ENCODE measurements around the gene SSNA1. TPM values are rescaled to one million over a fixed set of nuclear protein-coding genes. Genes with fewer than 3 reads are reported as not detected.

Gene SSNA1
- total RNA-seq, 2 donors from 2014 or later: 114 to 124 TPM

DNA sequence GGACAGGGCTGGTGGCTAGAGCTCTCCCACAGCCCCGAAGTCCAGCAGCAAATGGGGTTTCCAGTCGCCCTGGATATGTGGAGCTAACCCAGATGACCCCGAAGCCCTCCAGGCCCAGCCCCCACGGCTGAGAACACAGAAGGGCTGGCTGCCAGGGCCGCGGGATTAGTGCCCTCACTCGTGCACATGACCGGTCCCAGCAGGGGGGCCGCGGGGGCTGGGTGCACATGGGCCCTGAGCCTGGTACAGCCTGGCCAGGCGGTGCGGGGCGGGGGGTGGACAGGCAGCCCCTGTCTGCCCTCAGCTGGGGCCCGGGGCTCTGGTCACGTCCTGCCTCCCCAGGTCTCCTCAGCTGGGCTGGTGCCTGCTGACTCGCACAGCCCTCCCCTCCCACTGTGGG is 5.9 kb downstream of the SSNA1 start:
- TF ChIP-seq POLR2AphosphoS5 (IDR thresholded peaks at IDR 0.05): no peak
- TF ChIP-seq POLR2A (IDR thresholded peaks at IDR 0.05): no peak
- TF ChIP-seq, protein P1, sequence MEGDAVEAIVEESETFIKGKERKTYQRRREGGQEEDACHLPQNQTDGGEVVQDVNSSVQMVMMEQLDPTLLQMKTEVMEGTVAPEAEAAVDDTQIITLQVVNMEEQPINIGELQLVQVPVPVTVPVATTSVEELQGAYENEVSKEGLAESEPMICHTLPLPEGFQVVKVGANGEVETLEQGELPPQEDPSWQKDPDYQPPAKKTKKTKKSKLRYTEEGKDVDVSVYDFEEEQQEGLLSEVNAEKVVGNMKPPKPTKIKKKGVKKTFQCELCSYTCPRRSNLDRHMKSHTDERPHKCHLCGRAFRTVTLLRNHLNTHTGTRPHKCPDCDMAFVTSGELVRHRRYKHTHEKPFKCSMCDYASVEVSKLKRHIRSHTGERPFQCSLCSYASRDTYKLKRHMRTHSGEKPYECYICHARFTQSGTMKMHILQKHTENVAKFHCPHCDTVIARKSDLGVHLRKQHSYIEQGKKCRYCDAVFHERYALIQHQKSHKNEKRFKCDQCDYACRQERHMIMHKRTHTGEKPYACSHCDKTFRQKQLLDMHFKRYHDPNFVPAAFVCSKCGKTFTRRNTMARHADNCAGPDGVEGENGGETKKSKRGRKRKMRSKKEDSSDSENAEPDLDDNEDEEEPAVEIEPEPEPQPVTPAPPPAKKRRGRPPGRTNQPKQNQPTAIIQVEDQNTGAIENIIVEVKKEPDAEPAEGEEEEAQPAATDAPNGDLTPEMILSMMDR (IDR thresholded peaks at IDR 0.05): no peak
- intact Hi-C loops (cut with DNase I): no loop called here

DNA sequence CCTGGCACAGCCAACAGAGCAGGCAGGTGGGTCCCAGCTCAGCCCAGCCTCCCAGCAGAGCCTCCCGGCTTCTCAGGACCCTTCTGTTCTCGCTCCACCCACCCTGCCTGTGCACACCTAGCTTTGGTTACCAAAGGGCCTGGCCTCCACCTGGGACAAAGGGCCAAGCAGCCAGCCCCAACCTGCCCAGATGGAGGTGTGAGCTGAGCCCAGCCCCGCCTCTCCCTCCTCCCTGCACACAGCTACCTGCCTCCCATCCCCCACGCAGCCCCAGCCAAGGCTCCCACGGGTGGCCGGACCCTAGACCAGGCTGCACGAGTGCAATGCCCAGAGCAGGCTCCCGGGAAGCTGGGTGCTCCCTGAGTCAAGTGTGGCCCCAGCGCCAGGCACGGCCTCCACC is 6.4 kb downstream of the SSNA1 start:
- intact Hi-C loops (cut with DNase I): no loop called here
- H3K4me1 ChIP-seq (replicated peaks): peaks cover 44% of the 10 kb centered on the region
- WGBS: 60% methylated on average over 4 of the region's 10 CpGs
- H3K9me3 ChIP-seq: no peaks in the 10 kb centered on the region
- peaks cover 0 to 3% of the 10 kb centered on the region in 2 donors for H3K36me3 ChIP-seq
- no peaks in the 10 kb centered on the region for H3K27me3 ChIP-seq (replicated peaks; ENCODE audit: insufficient read depth)
- no peak for DNase-seq (ENCODE audit: low spot score)
- TF ChIP-seq POLR2AphosphoS5 (IDR thresholded peaks at IDR 0.05) (no peak), POLR2A (IDR thresholded peaks at IDR 0.05) (no peak)
- TF ChIP-seq, protein P1 (IDR thresholded peaks at IDR 0.05): no peak
- no peak overlapping the region for H3K27ac ChIP-seq
- no peak overlapping the region for H3K4me3 ChIP-seq

More for the DNA sequence above, 5.9 kb downstream of the SSNA1 start:
- no peak overlapping the region for H3K4me3 ChIP-seq
- no peak for DNase-seq (ENCODE audit: low spot score)
- peaks cover 45% of the 10 kb centered on the region for H3K4me1 ChIP-seq (replicated peaks)
- no peaks in the 10 kb centered on the region for H3K9me3 ChIP-seq
- no peaks in the 10 kb centered on the region for H3K27me3 ChIP-seq (replicated peaks; ENCODE audit: insufficient read depth)
- H3K36me3 ChIP-seq: peaks cover 0 to 3% of the 10 kb centered on the region in 2 donors
- 50% methylated on average over 16 of the region's 16 CpGs for WGBS
- H3K27ac ChIP-seq: no peak overlapping the region

DNA sequence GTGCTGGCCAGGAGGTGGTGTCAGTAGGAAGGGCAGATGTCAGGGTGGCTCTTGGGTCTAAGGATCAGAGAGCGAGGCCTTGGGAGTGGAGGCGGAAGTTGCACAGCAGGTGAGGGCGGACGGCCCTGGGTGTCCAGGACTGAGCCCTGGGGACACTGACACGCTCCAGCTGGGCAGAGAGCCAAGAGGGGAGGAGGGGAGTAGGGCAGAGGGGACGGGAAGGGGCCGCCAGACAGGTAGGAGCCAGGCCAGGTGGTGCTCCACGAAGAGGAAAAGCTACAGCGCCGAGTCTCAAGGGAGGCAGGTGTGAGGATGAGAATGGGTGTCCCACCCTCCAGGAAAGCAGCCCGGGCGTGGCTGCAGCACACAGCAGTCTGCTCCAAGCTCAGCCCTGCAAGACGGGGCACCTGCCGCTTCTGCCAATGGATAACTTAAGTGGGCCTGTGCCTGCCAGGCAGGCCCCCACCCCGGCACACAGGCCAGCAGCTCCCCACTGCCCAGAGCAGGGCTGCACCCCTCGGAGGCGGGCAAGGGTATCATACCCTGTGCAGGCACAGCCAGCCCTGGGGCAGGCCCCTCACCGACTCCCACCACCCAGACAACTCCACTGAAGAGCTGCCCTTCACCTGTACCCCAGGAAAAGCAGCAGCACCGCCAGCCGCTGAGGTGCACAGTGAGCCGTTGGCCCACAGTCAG is 7.2 kb downstream of the SSNA1 start:
- peaks cover 41% of the 10 kb centered on the region for H3K4me1 ChIP-seq (replicated peaks)

DNA sequence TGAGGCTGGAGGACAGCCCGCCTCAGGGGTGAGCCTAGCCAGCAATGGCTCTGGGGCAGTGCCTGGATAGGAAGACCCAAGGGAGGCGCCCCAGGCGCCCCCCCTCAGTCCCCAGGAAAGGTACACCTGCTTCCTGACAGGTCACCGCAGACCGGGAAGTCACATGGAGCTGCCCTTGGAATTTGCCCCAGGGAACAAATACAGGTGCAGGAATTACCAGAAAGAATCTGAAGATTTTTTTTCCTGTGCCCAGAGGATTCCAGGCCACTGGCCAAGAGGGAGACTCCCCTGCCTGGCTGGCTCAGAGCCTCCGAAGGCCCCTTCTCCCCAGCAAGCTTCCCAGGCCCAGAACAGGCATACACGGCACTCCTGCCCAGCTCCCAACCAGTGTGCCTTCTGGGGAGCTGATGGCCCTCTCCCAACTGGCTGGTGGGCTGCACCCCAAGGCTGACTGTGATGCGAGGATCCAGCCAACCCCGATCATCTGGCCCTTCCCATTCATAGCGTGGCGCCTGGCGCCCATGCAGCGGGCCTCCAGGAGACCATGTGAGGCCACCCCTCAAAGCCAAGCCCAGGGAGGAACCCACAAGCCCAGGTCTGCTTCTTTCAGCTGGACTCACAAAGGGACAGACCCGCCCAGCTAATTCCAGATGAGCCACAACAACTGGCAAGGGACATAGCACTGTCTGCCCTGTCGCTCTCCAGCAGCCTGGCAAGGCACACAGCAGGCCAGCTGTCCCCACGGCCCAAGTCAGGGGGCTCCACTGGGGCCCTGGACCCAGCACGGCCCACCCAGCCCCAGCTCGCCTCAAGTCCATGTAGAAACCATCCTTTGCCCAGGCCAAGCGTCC is 9.8 kb downstream of the SSNA1 start:
- Histone ChIP-seq H3K4me1 (replicated peaks) (peaks cover 46% of the 10 kb centered on the region), H3K9me3 (no peaks in the 10 kb centered on the region), H3K27ac (no peak overlapping the region), H3K27me3 (replicated peaks; ENCODE audit: insufficient read depth) (no peaks in the 10 kb centered on the region), H3K36me3 (no peaks in the 10 kb centered on the region), H3K4me3 (no peak overlapping the region)
- WGBS: 65% methylated on average over 16 of the region's 19 CpGs
- intact Hi-C loops (cut with DNase I): no loop called here
- TF ChIP-seq, protein P1 (IDR thresholded peaks at IDR 0.05): no peak
- TF ChIP-seq POLR2A (IDR thresholded peaks at IDR 0.05) (no peak), POLR2AphosphoS5 (IDR thresholded peaks at IDR 0.05) (peak; percentile 64)
- DNase-seq (ENCODE audit: low spot score): no peak

More for the DNA sequence above, 7.2 kb downstream of the SSNA1 start:
- WGBS: 48% methylated on average over 21 of the region's 21 CpGs
- TF ChIP-seq POLR2AphosphoS5 (IDR thresholded peaks at IDR 0.05) (no peak), POLR2A (IDR thresholded peaks at IDR 0.05) (no peak)
- TF ChIP-seq, protein P1 (IDR thresholded peaks at IDR 0.05): no peak
- H3K27ac ChIP-seq: no peak overlapping the region
- H3K36me3 ChIP-seq: no peaks in the 10 kb centered on the region
- no peaks in the 10 kb centered on the region for H3K9me3 ChIP-seq
- no peaks in the 10 kb centered on the region for H3K27me3 ChIP-seq (replicated peaks; ENCODE audit: insufficient read depth)
- H3K4me3 ChIP-seq: no peak overlapping the region
- DNase-seq (ENCODE audit: low spot score): no peak
- intact Hi-C loops (cut with DNase I): no loop called here
